ENCODE results near the gene NFYC. TPM values are rescaled to one million over a fixed set of nuclear protein-coding genes. Genes with fewer than 3 reads are reported as not detected.

The NFYC gene
- total and polyA plus RNA-seq, 7 donors: 38.0 to 53.5 (median 41.8) TPM

DNA sequence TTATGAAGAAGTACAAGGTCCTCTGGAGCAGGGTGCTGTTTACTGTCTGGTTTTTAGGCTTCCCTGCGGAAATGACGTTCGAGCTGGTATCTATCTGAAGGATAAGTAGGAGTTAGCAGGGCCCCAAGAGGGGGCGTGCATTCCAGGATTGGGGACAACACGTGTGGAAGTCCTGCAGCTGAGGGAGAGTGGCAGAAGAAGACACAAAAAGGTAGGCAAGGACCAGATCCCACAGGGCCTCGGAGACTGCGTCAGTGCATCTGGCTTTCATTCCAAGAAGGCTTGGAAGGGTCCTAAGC is 31.9 kb upstream of the NFYC start:
- intact Hi-C loops (cut with DNase I): no loop called here
- Histone ChIP-seq H3K27ac (no peak overlapping the region), H3K27me3 (peaks cover 0 to 9% (median 0%) of the 10 kb centered on the region in 3 donors), H3K4me1 (peaks cover 0 to 4% (median under 1%) of the 10 kb centered on the region in 4 donors), H3K9me3 (no peaks in the 10 kb centered on the region), H3K4me3 (no peak overlapping the region), H3K36me3 (no peaks in the 10 kb centered on the region)
- 75 to 89% methylated on average over 7 of the region's 7 CpGs for WGBS, 2 donors
- TF ChIP-seq EP300 (IDR thresholded peaks at IDR 0.05) (no peak), POLR2A (IDR thresholded peaks at IDR 0.05) (no peak), POLR2AphosphoS5 (IDR thresholded peaks at IDR 0.05) (no peak)
- TF ChIP-seq, protein P1, sequence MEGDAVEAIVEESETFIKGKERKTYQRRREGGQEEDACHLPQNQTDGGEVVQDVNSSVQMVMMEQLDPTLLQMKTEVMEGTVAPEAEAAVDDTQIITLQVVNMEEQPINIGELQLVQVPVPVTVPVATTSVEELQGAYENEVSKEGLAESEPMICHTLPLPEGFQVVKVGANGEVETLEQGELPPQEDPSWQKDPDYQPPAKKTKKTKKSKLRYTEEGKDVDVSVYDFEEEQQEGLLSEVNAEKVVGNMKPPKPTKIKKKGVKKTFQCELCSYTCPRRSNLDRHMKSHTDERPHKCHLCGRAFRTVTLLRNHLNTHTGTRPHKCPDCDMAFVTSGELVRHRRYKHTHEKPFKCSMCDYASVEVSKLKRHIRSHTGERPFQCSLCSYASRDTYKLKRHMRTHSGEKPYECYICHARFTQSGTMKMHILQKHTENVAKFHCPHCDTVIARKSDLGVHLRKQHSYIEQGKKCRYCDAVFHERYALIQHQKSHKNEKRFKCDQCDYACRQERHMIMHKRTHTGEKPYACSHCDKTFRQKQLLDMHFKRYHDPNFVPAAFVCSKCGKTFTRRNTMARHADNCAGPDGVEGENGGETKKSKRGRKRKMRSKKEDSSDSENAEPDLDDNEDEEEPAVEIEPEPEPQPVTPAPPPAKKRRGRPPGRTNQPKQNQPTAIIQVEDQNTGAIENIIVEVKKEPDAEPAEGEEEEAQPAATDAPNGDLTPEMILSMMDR (IDR thresholded peaks at IDR 0.05): no peak
- no peak for DNase-seq

DNA sequence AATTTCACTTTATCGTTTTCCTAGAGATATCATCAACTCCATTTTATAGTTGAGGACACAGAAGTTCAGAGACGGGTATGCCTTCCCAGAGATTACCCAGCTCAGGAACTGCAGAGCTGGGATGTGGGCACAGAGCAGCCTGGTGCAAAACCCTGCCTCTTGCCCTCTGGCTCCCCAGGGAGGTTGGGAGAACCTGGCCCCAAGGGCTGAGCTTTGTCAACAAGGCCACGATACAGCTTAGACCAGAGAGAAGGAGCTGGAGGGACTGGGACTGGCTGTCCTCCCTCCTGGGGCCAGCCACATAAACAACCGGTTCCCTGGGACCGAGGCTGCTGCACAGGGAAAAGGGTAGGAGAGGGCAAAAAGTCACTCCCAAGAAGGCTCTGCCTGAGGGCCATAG is 29.8 kb upstream of the NFYC start:
- Histone ChIP-seq H3K9me3 (no peaks in the 10 kb centered on the region), H3K27me3 (no peaks in the 10 kb centered on the region), H3K4me1 (peaks cover 0 to 21% (median 19%) of the 10 kb centered on the region in 4 donors), H3K36me3 (no peaks in the 10 kb centered on the region), H3K4me3 (no peak overlapping the region), H3K27ac (no peak overlapping the region)
- TF ChIP-seq POLR2A (IDR thresholded peaks at IDR 0.05): no peak
- TF ChIP-seq POLR2AphosphoS5 (IDR thresholded peaks at IDR 0.05): no peak
- TF ChIP-seq, protein P1 (IDR thresholded peaks at IDR 0.05): no peak
- no peak for TF ChIP-seq EP300 (IDR thresholded peaks at IDR 0.05)
- DNase-seq: no peak
- 83 to 84% methylated on average over 5 of the region's 5 CpGs for WGBS, 2 donors
- intact Hi-C loops (cut with DNase I): no loop called here

DNA sequence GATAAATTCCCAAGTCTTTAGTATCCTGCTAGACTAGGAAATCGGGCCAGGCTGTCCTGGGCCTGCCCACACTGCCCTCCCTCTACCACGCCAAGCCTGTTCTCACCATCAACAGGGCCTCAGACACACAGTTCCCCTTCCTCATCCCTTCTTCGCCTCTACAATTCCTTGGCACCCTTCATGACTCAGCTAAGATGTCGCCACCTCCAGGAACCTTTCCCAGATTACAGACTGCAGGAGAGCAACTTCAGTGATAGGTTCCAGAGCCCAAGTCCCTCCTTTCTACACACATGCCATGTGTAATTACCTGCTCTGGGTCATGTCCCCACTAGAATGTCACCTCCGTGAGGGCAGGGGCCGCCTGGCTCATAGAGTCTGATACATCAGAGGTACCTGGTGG is 29.4 kb upstream of the NFYC start:
- WGBS, 2 donors: 80 to 87% methylated on average over 6 of the region's 6 CpGs
- intact Hi-C loops (cut with DNase I): no loop called here
- Histone ChIP-seq H3K4me1 (peaks cover 0 to 21% (median 19%) of the 10 kb centered on the region in 4 donors), H3K9me3 (no peaks in the 10 kb centered on the region), H3K36me3 (no peaks in the 10 kb centered on the region), H3K27me3 (no peaks in the 10 kb centered on the region), H3K27ac (no peak overlapping the region), H3K4me3 (no peak overlapping the region)
- TF ChIP-seq, protein P1 (IDR thresholded peaks at IDR 0.05): no peak
- TF ChIP-seq POLR2A (IDR thresholded peaks at IDR 0.05) (no peak), POLR2AphosphoS5 (IDR thresholded peaks at IDR 0.05) (no peak), EP300 (IDR thresholded peaks at IDR 0.05) (no peak)
- no peak for DNase-seq

DNA sequence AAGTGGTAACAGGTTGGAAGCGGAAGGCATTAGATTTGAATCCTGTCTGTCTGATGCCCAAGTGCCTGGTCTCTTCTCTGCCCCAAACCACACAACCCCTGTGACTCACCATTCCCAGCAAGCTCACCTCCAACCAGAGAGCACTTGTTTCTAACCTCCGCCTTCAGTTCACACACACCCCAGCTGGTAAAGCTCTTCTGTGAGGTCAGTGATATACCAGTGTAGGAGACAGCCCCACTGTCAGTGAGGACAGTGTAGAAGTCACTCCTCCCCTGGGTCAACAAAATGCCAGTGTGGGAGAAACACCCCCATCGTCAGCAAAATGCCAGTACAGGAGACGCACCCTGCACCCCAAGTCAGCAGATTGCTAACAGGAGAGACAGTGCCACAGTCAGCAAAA is 28.6 kb upstream of the NFYC start:
- no peak overlapping the region for H3K27ac ChIP-seq
- DNase-seq: no peak
- H3K9me3 ChIP-seq: no peaks in the 10 kb centered on the region
- TF ChIP-seq, protein P1 (IDR thresholded peaks at IDR 0.05): no peak
- TF ChIP-seq POLR2AphosphoS5 (IDR thresholded peaks at IDR 0.05) (no peak), POLR2A (IDR thresholded peaks at IDR 0.05) (no peak), EP300 (IDR thresholded peaks at IDR 0.05) (no peak)
- intact Hi-C loops (cut with DNase I): no loop called here
- H3K36me3 ChIP-seq: no peaks in the 10 kb centered on the region
- no peak overlapping the region for H3K4me3 ChIP-seq
- H3K27me3 ChIP-seq: no peaks in the 10 kb centered on the region
- 84 to 85% methylated on average over 4 of the region's 4 CpGs for WGBS, 2 donors
- H3K4me1 ChIP-seq: peaks cover 0 to 21% (median 19%) of the 10 kb centered on the region in 4 donors

All from sigmoid colon (tissue), 7 donors.